Liver (tissue), 9 donors: Measurements from ENCODE around the gene CARD11. TPM values are rescaled to one million over a fixed set of nuclear protein-coding genes. Genes with fewer than 3 reads are reported as not detected.

Source experiments
- DNase-seq: peaks from one replicate; pipeline ENCODE4 v3.0.0-alpha.2; 2017; ENCODE audit warnings: low spot score
- H3K27ac ChIP-seq, 2 donors: one replicate each; pipeline ENCODE4 v1.7.0; 2013; ENCODE audit warnings: inconsistent platforms in 2 of 2, low read length in 2 of 2, control low read depth in 1 of 2, low read depth in 1 of 2, mild to moderate bottlenecking in 1 of 2
- H3K27me3 ChIP-seq, 4 donors: one replicate each; pipeline versions ENCODE4 v1.6.1 to v1.7.0; 2013; ENCODE audit warnings: low read length in 3 of 4, inconsistent platforms in 1 of 4, mild to moderate bottlenecking in 1 of 4, moderate library complexity in 1 of 4; ENCODE audit not compliant: control insufficient read depth in 4 of 4, insufficient read depth in 4 of 4
- H3K36me3 ChIP-seq, 4 donors: one replicate each; pipeline versions ENCODE4 v1.6.1 to v1.7.0; 2013; ENCODE audit warnings: low read length in 3 of 4, mild to moderate bottlenecking in 3 of 4, low read depth in 1 of 4, moderate library complexity in 1 of 4; ENCODE audit not compliant: control insufficient read depth in 4 of 4, insufficient read depth in 3 of 4
- H3K4me1 ChIP-seq, 4 donors: one replicate each; pipeline versions ENCODE4 v1.6.1 to v1.7.0; 2013; ENCODE audit warnings: low read length in 3 of 4, mild to moderate bottlenecking in 3 of 4, moderate library complexity in 1 of 4; ENCODE audit not compliant: control insufficient read depth in 4 of 4, insufficient read depth in 4 of 4
- H3K4me3 ChIP-seq, 3 donors: one replicate each; pipeline versions ENCODE4 v1.6.1 to v1.7.0; 2013; ENCODE audit warnings: low read length in 3 of 3, control low read depth in 1 of 3, low read depth in 1 of 3, mild to moderate bottlenecking in 1 of 3
- H3K9ac ChIP-seq, 2 donors: one replicate each; pipeline ENCODE4 v1.7.0; 2013; ENCODE audit warnings: low read length in 2 of 2, mild to moderate bottlenecking in 2 of 2, moderate library complexity in 2 of 2, control low read depth in 1 of 2, low read depth in 1 of 2
- H3K9me3 ChIP-seq, 4 donors: one replicate each; pipeline versions ENCODE4 v1.6.1 to v1.7.0; 2013; ENCODE audit warnings: low read length in 3 of 4; ENCODE audit not compliant: control insufficient read depth in 4 of 4
- ATF3 ChIP-seq: IDR thresholded peaks from 2 replicates; pipeline ENCODE4 v1.6.1; 2016; ENCODE audit warnings: antibody characterized with exemption
- CTCF ChIP-seq: fragments of 150-350 bp; IDR thresholded peaks from 2 replicates; pipeline ENCODE4 v1.5.1; 2017; ENCODE audit warnings: improper control_type of control experiment, low read depth, low read length; ENCODE audit not compliant: missing input control
- EGR1 ChIP-seq, 2 donors: IDR thresholded peaks; 2 replicates each; pipeline ENCODE4 v1.6.1; 2016 to 2018; ENCODE audit warnings: antibody characterized with exemption in 2 of 2, low read depth in 2 of 2
- FOXA1 ChIP-seq: IDR thresholded peaks from 2 replicates; pipeline ENCODE4 v1.6.1; 2016; ENCODE audit warnings: antibody characterized with exemption
- GABPA ChIP-seq, 2 donors: IDR thresholded peaks in 1 of 2; conservative IDR thresholded peaks in 1 of 2; 2 replicates each; pipeline ENCODE4 v1.6.1; 2016; ENCODE audit warnings: antibody characterized with exemption in 2 of 2, mild to moderate bottlenecking in 1 of 2, moderate library complexity in 1 of 2
- HNF4A ChIP-seq, 2 donors: conservative IDR thresholded peaks; 2 replicates each; pipeline ENCODE4 v1.6.1; 2016; ENCODE audit warnings: antibody characterized with exemption in 2 of 2, mild to moderate bottlenecking in 2 of 2
- HNF4G ChIP-seq: IDR thresholded peaks from 2 replicates; pipeline ENCODE4 v1.6.1; 2016; ENCODE audit warnings: antibody characterized with exemption
- JUND ChIP-seq, 2 donors: IDR thresholded peaks; 2 replicates each; pipeline ENCODE4 v1.6.1; 2016; ENCODE audit warnings: antibody characterized with exemption in 2 of 2
- NR2F2 ChIP-seq: IDR thresholded peaks from 2 replicates; pipeline ENCODE4 v1.6.1; 2016; ENCODE audit warnings: antibody characterized with exemption
- RAD21 ChIP-seq, 2 donors: IDR thresholded peaks; 2 replicates each; pipeline ENCODE4 v1.6.1; 2016; ENCODE audit warnings: antibody characterized with exemption in 2 of 2, mild to moderate bottlenecking in 2 of 2
- RXRA ChIP-seq, 2 donors: IDR thresholded peaks; 2 replicates each; pipeline ENCODE4 v1.6.1; 2017 to 2018; ENCODE audit warnings: antibody characterized with exemption in 2 of 2, mild to moderate bottlenecking in 1 of 2
- SP1 ChIP-seq: IDR thresholded peaks from 2 replicates; pipeline ENCODE4 v1.6.1; 2018; ENCODE audit warnings: antibody characterized with exemption, mild to moderate bottlenecking
- TAF1 ChIP-seq: conservative IDR thresholded peaks from 2 replicates; pipeline ENCODE4 v1.6.1; 2016; ENCODE audit warnings: antibody characterized with exemption, mild to moderate bottlenecking
- YY1 ChIP-seq: IDR thresholded peaks from 2 replicates; pipeline ENCODE4 v1.6.1; 2016; ENCODE audit warnings: antibody characterized with exemption, mild to moderate bottlenecking
- ZBTB33 ChIP-seq: IDR thresholded peaks from 2 replicates; pipeline ENCODE4 v1.6.1; 2016; ENCODE audit warnings: antibody characterized with exemption
- WGBS: extraction: QIAGEN DNeasy Blood & Tissue Kit; methylation state at CpG from one replicate; pipeline ENCODE4 v1.1.7; 2013; 5-methylcytosine and 5-hydroxymethylcytosine counted together
- polyA plus RNA-seq, 2 donors: library from polyadenylated mRNA; stranded (reverse) in 1 of 2; unstranded in 1 of 2; fragments of 200-250 nt in 1 of 2; fragments of >200 nt in 1 of 2; fragmentation: Nextera tagmentation in 1 of 2; extraction: Ambion mirVana in 1 of 2; gene quantifications; one replicate each; pipeline versions ENCODE4 v1.2.1 to v1.2.3, GENCODE V29; 2013 to 2015
- total RNA-seq, 2 donors: library from RNA; depleted of rRNA; stranded (reverse); fragments of >200 nt; gene quantifications; one replicate each; pipeline ENCODE4 v1.2.3, GENCODE V29; 2014
- TF ChIP-seq, protein P1 (sequence below): IDR thresholded peaks from 2 replicates; pipeline ENCODE4 v1.6.1; 2016; ENCODE audit warnings: antibody characterized with exemption
- TF ChIP-seq, protein P2 (sequence below): IDR thresholded peaks from 2 replicates; pipeline ENCODE4 v1.6.1; 2016; ENCODE audit warnings: antibody characterized with exemption, mild to moderate bottlenecking
- donor health status: healthy.
- donor health status: healthy.
- donor health status: healthy.
- donor health status: healthy.
- donor health status: healthy.

The CARD11 gene
- total and polyA plus RNA-seq, 4 donors, result 0.42 to 1.3 (median 0.83) TPM

- Histone ChIP-seq H3K36me3 (no peaks in the 10 kb centered on the region), H3K9me3 (no peaks in the 10 kb centered on the region), H3K9ac (no peak overlapping the region), H3K27ac (no peak overlapping the region), H3K4me3 (no peak overlapping the region), H3K4me1 (no peaks in the 10 kb centered on the region), H3K27me3 (no peaks in the 10 kb centered on the region)
- TF ChIP-seq RAD21 (IDR thresholded peaks at IDR 0.05) (no peak), EGR1 (IDR thresholded peaks at IDR 0.05; ENCODE audit: low read depth in 2 of 2) (no peak), CTCF (no peak), NR2F2 (no peak), ZBTB33 (no peak), YY1 (no peak), ATF3 (no peak), FOXA1 (no peak), RXRA (IDR thresholded peaks at IDR 0.05) (no peak), JUND (IDR thresholded peaks at IDR 0.05) (no peak), HNF4A (conservative IDR thresholded peaks at IDR 0.05) (no peak), TAF1 (no peak), GABPA (IDR thresholded peaks at IDR 0.05 in 1 of 2, conservative IDR thresholded peaks at IDR 0.05 in 1 of 2) (no peak), HNF4G (no peak), SP1 (no peak)
- TF ChIP-seq, protein P1, sequence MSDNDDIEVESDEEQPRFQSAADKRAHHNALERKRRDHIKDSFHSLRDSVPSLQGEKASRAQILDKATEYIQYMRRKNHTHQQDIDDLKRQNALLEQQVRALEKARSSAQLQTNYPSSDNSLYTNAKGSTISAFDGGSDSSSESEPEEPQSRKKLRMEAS, result no peak
- TF ChIP-seq, protein P2, sequence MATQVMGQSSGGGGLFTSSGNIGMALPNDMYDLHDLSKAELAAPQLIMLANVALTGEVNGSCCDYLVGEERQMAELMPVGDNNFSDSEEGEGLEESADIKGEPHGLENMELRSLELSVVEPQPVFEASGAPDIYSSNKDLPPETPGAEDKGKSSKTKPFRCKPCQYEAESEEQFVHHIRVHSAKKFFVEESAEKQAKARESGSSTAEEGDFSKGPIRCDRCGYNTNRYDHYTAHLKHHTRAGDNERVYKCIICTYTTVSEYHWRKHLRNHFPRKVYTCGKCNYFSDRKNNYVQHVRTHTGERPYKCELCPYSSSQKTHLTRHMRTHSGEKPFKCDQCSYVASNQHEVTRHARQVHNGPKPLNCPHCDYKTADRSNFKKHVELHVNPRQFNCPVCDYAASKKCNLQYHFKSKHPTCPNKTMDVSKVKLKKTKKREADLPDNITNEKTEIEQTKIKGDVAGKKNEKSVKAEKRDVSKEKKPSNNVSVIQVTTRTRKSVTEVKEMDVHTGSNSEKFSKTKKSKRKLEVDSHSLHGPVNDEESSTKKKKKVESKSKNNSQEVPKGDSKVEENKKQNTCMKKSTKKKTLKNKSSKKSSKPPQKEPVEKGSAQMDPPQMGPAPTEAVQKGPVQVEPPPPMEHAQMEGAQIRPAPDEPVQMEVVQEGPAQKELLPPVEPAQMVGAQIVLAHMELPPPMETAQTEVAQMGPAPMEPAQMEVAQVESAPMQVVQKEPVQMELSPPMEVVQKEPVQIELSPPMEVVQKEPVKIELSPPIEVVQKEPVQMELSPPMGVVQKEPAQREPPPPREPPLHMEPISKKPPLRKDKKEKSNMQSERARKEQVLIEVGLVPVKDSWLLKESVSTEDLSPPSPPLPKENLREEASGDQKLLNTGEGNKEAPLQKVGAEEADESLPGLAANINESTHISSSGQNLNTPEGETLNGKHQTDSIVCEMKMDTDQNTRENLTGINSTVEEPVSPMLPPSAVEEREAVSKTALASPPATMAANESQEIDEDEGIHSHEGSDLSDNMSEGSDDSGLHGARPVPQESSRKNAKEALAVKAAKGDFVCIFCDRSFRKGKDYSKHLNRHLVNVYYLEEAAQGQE, result no peak
- 79% methylated on average over 10 of the region's 10 CpGs for WGBS
- no peak for DNase-seq
These were observed 161.6 kb downstream of the CARD11 start for GRCh38 chr7:2882111-2882510.
